IMR-90 (cell line): Measurements from ENCODE around the gene CAMK2D. TPM values are rescaled to one million over a fixed set of nuclear protein-coding genes. Genes with fewer than 3 reads are reported as not detected.

Experiments used
- ATAC-seq: fragments of 200-7000 bp; cut with Tn5 transposase; 2 replicates; pipeline ENCODE4 v1.9.1; 2020; ENCODE audit warnings: low read depth, mild to moderate bottlenecking, moderate library complexity
- BruUV-seq: library from RNA; stranded (reverse); fragments of 400-500 nt; replicated peaks from 2 replicates; lab custom pipeline; 2021; lab: Mats Ljungman, UMichigan
- CTCF ChIA-PET: fragments of 300-600 bp; formaldehyde crosslinking; extraction: SDS; loops from one replicate; lab custom pipeline; 2021; ENCODE audit warnings: antibody characterized with exemption; lab: Yijun Ruan, JAX
- POLR2A ChIA-PET: fragments of 300-600 bp; sonication (Branson Sonifier 250); formaldehyde crosslinking; loops from one replicate; lab custom pipeline; 2022; ENCODE audit warnings: antibody characterized with exemption; ENCODE audit not compliant: unreplicated experiment; lab: Charles Lee
- DNase-seq: peaks from one replicate; pipeline ENCODE4 v3.0.0; 2013
- H2AFZ ChIP-seq: replicated peaks from 2 replicates; pipeline ENCODE3; 2013; ENCODE audit warnings: low read length, mild to moderate bottlenecking; ENCODE audit not compliant: poor library complexity
- H2AK5ac ChIP-seq: 2 replicates; pipeline ENCODE4 v1.6.1; 2013; ENCODE audit warnings: low read depth, low read length, inconsistent platforms
- H2AK9ac ChIP-seq: replicated peaks from 2 replicates; pipeline ENCODE3; 2013; ENCODE audit warnings: mild to moderate bottlenecking, low read depth, low read length, moderate library complexity; ENCODE audit not compliant: poor library complexity
- H2BK120ac ChIP-seq: 2 replicates; pipeline ENCODE4 v1.6.1; 2013; ENCODE audit warnings: low read depth, low read length, inconsistent platforms
- H2BK15ac ChIP-seq: 3 replicates; pipeline ENCODE4 v1.6.1; 2013; ENCODE audit warnings: low read depth, low read length, inconsistent platforms
- H2BK20ac ChIP-seq: 2 replicates; pipeline ENCODE4 v1.6.1; 2013; ENCODE audit warnings: low read depth, mild to moderate bottlenecking, inconsistent platforms, low read length, moderate library complexity
- H2BK5ac ChIP-seq: 2 replicates; pipeline ENCODE4 v1.6.1; 2013; ENCODE audit warnings: mild to moderate bottlenecking, low read depth, low read length, inconsistent platforms; ENCODE audit not compliant: poor library complexity, severe bottlenecking
- H3K14ac ChIP-seq: replicated peaks from 2 replicates; pipeline ENCODE4 v1.6.1; 2013; ENCODE audit warnings: low read depth, low read length, inconsistent platforms
- H3K18ac ChIP-seq: 2 replicates; pipeline ENCODE4 v1.6.1; 2013; ENCODE audit warnings: low read depth, low read length, control low read depth
- H3K23ac ChIP-seq: 2 replicates; pipeline ENCODE4 v1.6.1; 2013; ENCODE audit warnings: low read depth, low read length, inconsistent platforms
- H3K27ac ChIP-seq: 2 replicates; pipeline ENCODE4 v1.5.1; 2013; ENCODE audit warnings: mild to moderate bottlenecking, control low read depth, low read length; ENCODE audit not compliant: insufficient read depth
- H3K27me3 ChIP-seq: 2 replicates; pipeline ENCODE4 v1.6.1; 2013; ENCODE audit warnings: low read length; ENCODE audit not compliant: control insufficient read depth, insufficient read depth
- H3K36me3 ChIP-seq: 2 replicates; pipeline ENCODE4 v1.6.1; 2013; ENCODE audit warnings: low read length, mixed read lengths; ENCODE audit not compliant: control insufficient read depth, insufficient read depth
- H3K4ac ChIP-seq: 2 replicates; pipeline ENCODE4 v1.6.1; 2013; ENCODE audit warnings: low read depth, low read length, inconsistent platforms
- H3K4me1 ChIP-seq: 2 replicates; pipeline ENCODE4 v1.6.1; 2013; ENCODE audit warnings: low read length, mixed read lengths; ENCODE audit not compliant: control insufficient read depth, insufficient read depth
- H3K4me2 ChIP-seq: 2 replicates; pipeline ENCODE4 v1.6.1; 2013; ENCODE audit warnings: low read depth, mild to moderate bottlenecking, control low read depth, low read length, moderate library complexity
- H3K4me3 ChIP-seq: 2 replicates; pipeline ENCODE4 v1.5.1; 2013; ENCODE audit warnings: low read depth, mild to moderate bottlenecking, control low read depth, low read length, moderate library complexity; ENCODE audit not compliant: insufficient read depth
- H3K56ac ChIP-seq: 2 replicates; pipeline ENCODE4 v1.6.1; 2013; ENCODE audit warnings: low read length, inconsistent platforms; ENCODE audit not compliant: insufficient read depth; ENCODE audit errors: extremely low read depth
- H3K79me1 ChIP-seq, 2 experiments: 2 replicates each; pipeline ENCODE4 v1.6.1; 2013; ENCODE audit warnings: low read length in 2 of 2, inconsistent platforms in 1 of 2, low read depth in 1 of 2
- H3K9ac ChIP-seq: 2 replicates; pipeline ENCODE4 v1.6.1; 2013; ENCODE audit warnings: low read depth, low read length, control low read depth
- H3K9me1 ChIP-seq: 2 replicates; pipeline ENCODE4 v1.6.1; 2013; ENCODE audit warnings: low read length, inconsistent platforms; ENCODE audit not compliant: insufficient read depth
- H3K9me3 ChIP-seq: 2 replicates; pipeline ENCODE4 v1.6.1; 2013; ENCODE audit warnings: low read length; ENCODE audit not compliant: control insufficient read depth, insufficient read depth
- H4K20me1 ChIP-seq: 2 replicates; pipeline ENCODE4 v1.6.1; 2013; ENCODE audit warnings: low read length, inconsistent platforms; ENCODE audit not compliant: insufficient read depth
- H4K5ac ChIP-seq: 2 replicates; pipeline ENCODE4 v1.6.1; 2013; ENCODE audit warnings: mild to moderate bottlenecking, low read depth, low read length, control low read depth
- H4K8ac ChIP-seq, 2 experiments: 2 replicates each; pipeline ENCODE4 v1.6.1; 2013; ENCODE audit warnings: low read depth in 2 of 2, low read length in 2 of 2, control low read depth in 1 of 2, inconsistent platforms in 1 of 2
- H4K91ac ChIP-seq: 2 replicates; pipeline ENCODE4 v1.6.1; 2013; ENCODE audit warnings: low read depth, low read length, inconsistent platforms; ENCODE audit not compliant: insufficient read depth
- CHD1 ChIP-seq: IDR thresholded peaks from 2 replicates; pipeline ENCODE4 v1.6.1; 2012; ENCODE audit warnings: low read depth, low read length, improper control_type of control experiment
- CTCF ChIP-seq: conservative IDR thresholded peaks from 2 replicates; pipeline ENCODE4 v1.5.1; 2012; ENCODE audit warnings: mild to moderate bottlenecking, low read depth, low read length, improper control_type of control experiment
- FOS ChIP-seq: fragments of 150-350 bp; IDR thresholded peaks from 2 replicates; pipeline ENCODE4 v1.6.1; 2016; ENCODE audit warnings: low read depth, low read length
- MAFK ChIP-seq: IDR thresholded peaks from 2 replicates; pipeline ENCODE4 v1.6.1; 2012; ENCODE audit warnings: low read depth, low read length, improper control_type of control experiment
- MAZ ChIP-seq: IDR thresholded peaks from 2 replicates; pipeline ENCODE4 v1.6.1; 2012; ENCODE audit warnings: low read depth, mild to moderate bottlenecking, low read length, improper control_type of control experiment, moderate library complexity, borderline replicate concordance
- MXI1 ChIP-seq: IDR thresholded peaks from 2 replicates; pipeline ENCODE4 v1.6.1; 2012; ENCODE audit warnings: low read depth, mild to moderate bottlenecking, low read length, moderate library complexity, borderline replicate concordance
- RAD21 ChIP-seq: IDR thresholded peaks from 2 replicates; pipeline ENCODE4 v1.6.1; 2012; ENCODE audit warnings: low read length, improper control_type of control experiment
- RCOR1 ChIP-seq: IDR thresholded peaks from 2 replicates; pipeline ENCODE4 v1.6.1; 2012; ENCODE audit warnings: mild to moderate bottlenecking, low read length, improper control_type of control experiment; ENCODE audit not compliant: insufficient replicate concordance
- RFX5 ChIP-seq: IDR thresholded peaks from 2 replicates; pipeline ENCODE4 v1.8.0; 2012; ENCODE audit warnings: low read depth, mild to moderate bottlenecking, low read length, moderate library complexity
- USF2 ChIP-seq: fragments of 150-350 bp; IDR thresholded peaks from 2 replicates; pipeline ENCODE4 v1.6.1; 2017; ENCODE audit warnings: mild to moderate bottlenecking, antibody characterized with exemption, low read length, low read depth
- WGBS, 2 experiments: methylation state at CpG; one replicate each; pipeline versions ENCODE4 v1.1.5 to v1.1.7; 2013; ENCODE audit warnings: missing lambda C conversion rate in 2 of 2; ENCODE audit not compliant: insufficient read length in 1 of 2; ENCODE audit errors: extremely low coverage in 2 of 2; 5-methylcytosine and 5-hydroxymethylcytosine counted together
- dilution Hi-C: fragments of 300-500 bp; cut with HindIII; formaldehyde crosslinking; loops from one replicate; pipeline ENCODE4 v1.14.3; 2018; ENCODE audit warnings: low sequenced_read_pairs; ENCODE audit not compliant: unreplicated experiment
- in situ Hi-C: fragments of 300-500 bp; cut with MboI; formaldehyde crosslinking; loops from 3 replicates; pipeline ENCODE4 v1.14.3; 2019; ENCODE audit warnings: low sequenced_read_pairs, inconsistent platforms, mixed read lengths
- intact Hi-C: fragments of 100-400 bp; cut with micrococcal nuclease; formaldehyde crosslinking; loops from 2 replicates; pipeline ENCODE4 v1.10.0; 2022
- polyA plus RNA-seq, 3 experiments: library from polyadenylated mRNA; depleted of rRNA; stranded (reverse); fragments of >200 nt; gene quantifications; 2 replicates each; pipeline ENCODE4 v1.2.3, GENCODE V29; 2012; ENCODE audit warnings: low replicate concordance in 1 of 3
- total RNA-seq: library from RNA; depleted of rRNA; stranded (reverse); fragments of >200 nt; gene quantifications from 2 replicates; pipeline ENCODE4 v1.2.3, GENCODE V29; 2012

CAMK2D gene
- total and polyA plus RNA-seq, 2 of the 4 experiments (the other 2 are of a cell fraction) = 44.6 to 156 TPM

GRCh38 chr4:113555868-113556267 is 205.7 kb downstream of the CAMK2D start:
- Histone ChIP-seq H2AFZ (no peak overlapping the region), H3K9me1 (peaks cover 2% of the 10 kb centered on the region), H3K36me3 (peaks cover under 1% of the 10 kb centered on the region), H3K14ac (no peak overlapping the region), H4K91ac (no peak overlapping the region), H2BK5ac (no peak overlapping the region), H3K9ac (no peak overlapping the region), H4K8ac (no peak overlapping the region), H2AK5ac (no peak overlapping the region), H3K27me3 (no peaks in the 10 kb centered on the region), H3K27ac (no peak overlapping the region), H2BK20ac (no peak overlapping the region), H3K4me1 (peaks cover 2% of the 10 kb centered on the region), H3K4me3 (no peak overlapping the region), H2BK15ac (no peak overlapping the region), H2AK9ac (no peak overlapping the region), H3K23ac (no peak overlapping the region), H3K9me3 (no peaks in the 10 kb centered on the region), H2BK120ac (no peak overlapping the region), H3K4me2 (no peak overlapping the region), H3K4ac (no peak overlapping the region), H4K20me1 (no peaks in the 10 kb centered on the region), H3K79me1 (peaks cover 30 to 36% of the 10 kb centered on the region in 2 experiments), H4K5ac (no peak overlapping the region), H3K56ac (no peak overlapping the region), H3K18ac (no peak overlapping the region)
- dilution Hi-C loops = no loop called here
- in situ Hi-C loops = no loop called here
- no TSS peak for BruUV-seq
- CTCF ChIA-PET = no interaction called here
- DNase-seq = no peak
- no peak for TF ChIP-seq RFX5
- no peak for TF ChIP-seq RCOR1
- TF ChIP-seq FOS = no peak
- TF ChIP-seq USF2 = no peak
- TF ChIP-seq CHD1 = no peak
- TF ChIP-seq MAZ = no peak
- no peak for TF ChIP-seq RAD21
- no peak for TF ChIP-seq MXI1
- TF ChIP-seq CTCF = no peak
- no peak for TF ChIP-seq MAFK
- POLR2A ChIA-PET = no interaction called here
- intact Hi-C loops = no loop called here
- ATAC-seq = no peak
- 92% methylated on average over 2 of the region's 5 CpGs; no CpG with 5 or more reads in 1 of the 2 experiments for WGBS, 2 experiments
